NCI-H2227 (cell line): ENCODE results near the gene GPR12.
A peak's percentile ranks its signal among the peaks of the same experiment; 100 is the strongest.
"Not testable (repeated sequence)": the region's sequence is repeated elsewhere in the genome, so short reads cannot be mapped to it uniquely, and the experiment has no call there.

Experiments
- DNase-seq: peaks from one replicate; lab custom pipeline; 2025; ENCODE audit not compliant: unreplicated experiment; lab: John Stamatoyannopoulos, UW

The GPR12 gene

DNA sequence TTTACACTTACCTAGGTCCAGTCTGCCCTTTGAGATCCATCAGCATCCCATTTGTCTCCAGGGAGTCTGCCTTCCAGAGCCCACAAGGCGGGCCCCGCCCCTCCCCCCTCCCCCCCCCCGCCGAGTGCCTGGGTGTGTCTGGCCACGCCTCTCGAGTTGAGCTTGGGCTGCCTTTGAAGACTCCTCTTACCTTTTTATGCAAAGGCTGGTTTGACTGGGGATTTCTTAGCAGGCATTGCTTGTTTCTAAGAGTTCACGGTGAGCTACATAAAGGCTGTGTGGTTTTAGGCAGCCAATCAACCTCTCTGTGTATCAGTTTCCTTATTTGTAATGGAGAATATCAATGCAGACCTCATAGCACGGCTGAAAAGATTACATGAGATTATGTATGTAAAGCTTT is 11.3 kb downstream of the GPR12 start:
- no peak for DNase-seq

- DNase-seq, result no peak
These were observed 12.9 kb downstream of the GPR12 start for GRCh38 chr13:26747706-26748105.

DNA sequence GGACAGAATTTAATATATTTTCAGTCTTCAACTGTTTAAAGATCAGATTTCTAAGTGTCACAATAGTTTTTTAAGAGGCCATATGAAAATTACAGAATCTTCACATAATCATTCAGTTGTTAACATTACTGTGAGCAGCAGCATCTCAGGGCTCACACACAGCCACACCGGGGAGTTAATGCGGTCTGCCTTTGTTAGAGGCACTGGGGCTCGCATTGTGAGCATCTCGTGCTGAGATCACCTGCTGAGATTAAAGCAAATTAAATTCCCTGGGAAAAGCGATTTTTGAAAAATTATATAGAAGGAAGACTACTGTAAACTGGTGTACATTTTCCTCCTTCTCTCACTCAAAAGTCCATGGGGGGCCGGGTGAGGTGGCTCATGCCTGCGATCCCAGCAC is 16.6 kb downstream of the GPR12 start:
- peak; percentile 66 for DNase-seq

DNA sequence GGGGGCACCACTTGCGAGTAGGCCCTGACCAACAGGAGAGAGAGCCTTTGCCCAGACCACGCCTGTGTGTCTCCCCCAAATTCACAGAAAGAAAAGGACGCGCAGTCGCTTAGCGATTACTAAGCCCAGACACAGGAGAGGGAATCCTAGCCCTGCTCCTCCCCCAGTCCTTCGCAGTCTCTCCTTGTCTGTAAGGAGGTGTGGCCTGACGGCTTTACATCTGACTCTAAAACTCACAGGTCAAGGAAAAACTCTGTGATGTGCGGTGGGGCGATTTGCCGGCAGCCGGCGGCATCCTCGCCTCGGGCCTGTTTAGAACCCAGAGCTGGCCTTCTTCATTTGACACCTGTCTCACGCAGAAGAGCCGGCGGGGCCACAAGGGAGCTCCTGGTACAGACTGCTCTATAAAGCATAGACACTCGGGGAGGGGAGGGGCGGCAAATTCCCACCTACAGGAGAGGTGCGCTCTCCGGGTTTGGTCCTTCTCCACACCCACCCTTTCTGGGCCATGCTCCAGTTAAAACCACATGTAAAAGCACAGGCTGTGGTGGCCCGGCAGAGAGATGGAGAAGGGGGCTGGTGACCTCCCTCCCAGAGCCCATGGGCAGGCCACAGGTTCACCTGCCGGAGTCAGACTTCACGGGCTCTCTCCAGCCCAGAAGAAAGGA is 17.8 kb downstream of the GPR12 start:
- no peak for DNase-seq

GRCh38 chr13:26735677-26736076 is 24.9 kb downstream of the GPR12 start:
- DNase-seq, result no peak

- DNase-seq, result no peak
These were observed 33.0 kb downstream of the GPR12 start for GRCh38 chr13:26727633-26728032.

GRCh38 chr13:26727122-26727521 is 33.5 kb downstream of the GPR12 start:
- no peak for DNase-seq

DNA sequence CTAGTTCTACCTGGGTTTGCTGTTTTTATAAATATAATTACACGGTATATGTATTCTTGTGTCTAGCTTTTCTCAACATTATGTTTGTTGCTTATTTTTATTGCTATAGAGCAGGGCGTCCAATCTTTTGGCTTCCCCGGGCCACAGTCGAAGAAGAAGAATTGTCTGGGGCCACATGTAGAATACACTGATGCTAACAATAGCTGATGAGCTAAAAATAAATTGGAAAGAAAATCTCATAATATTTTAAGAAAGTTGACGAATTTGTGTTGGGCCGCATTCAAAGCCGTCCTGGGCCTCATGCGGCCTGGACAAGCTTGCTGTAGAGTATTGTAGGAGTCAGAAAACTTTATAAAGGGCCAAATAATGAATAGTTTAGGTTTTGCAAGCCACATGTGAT is 33.9 kb downstream of the GPR12 start:
- DNase-seq, result no peak

DNA sequence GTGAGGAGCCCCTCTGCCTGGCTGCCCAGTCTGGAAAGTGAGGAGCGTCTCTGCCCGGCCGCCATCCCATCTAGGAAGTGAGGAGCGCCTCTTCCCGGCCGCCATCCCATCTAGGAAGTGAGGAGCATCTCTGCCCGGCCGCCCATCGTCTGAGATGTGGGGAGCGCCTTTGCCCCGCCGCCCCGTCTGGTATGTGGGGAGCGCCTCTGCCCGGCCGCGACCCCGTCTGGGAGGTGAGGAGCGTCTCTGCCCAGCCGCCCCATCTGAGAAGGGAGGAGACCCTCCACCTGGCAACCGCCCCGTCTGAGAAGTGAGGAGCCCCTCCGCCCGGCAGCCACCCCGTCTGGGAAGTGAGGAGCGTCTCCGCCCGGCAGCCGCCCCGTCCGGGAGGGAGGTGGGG is 37.0 kb downstream of the GPR12 start:
- DNase-seq, result not testable (repeated sequence)

DNA sequence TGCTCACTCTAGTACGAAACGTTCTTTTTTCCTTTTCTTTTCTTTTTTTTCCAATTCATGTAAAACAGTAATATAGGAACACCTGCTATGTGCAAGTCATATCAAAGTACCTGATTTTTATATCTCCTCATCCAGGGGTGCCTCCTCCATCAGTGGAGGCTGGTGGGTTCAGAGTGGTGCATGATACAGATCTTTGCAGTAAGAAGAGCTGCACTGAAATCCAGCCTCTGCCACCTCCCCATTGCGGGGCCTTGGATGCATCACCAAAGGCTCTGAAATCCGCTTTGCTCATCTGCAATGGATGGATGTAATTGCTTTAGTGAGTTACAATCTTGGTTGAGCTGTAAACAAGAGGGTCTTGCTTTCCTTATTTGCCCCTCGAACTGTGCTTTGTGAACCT is 38.3 kb downstream of the GPR12 start:
- DNase-seq, result no peak

GRCh38 chr13:26721251-26722121 is 39.1 kb downstream of the GPR12 start:
- DNase-seq, result peak; percentile 38

- peak; percentile 33 for DNase-seq
These were observed 41.1 kb downstream of the GPR12 start for GRCh38 chr13:26719356-26719945.

- no peak for DNase-seq
These were observed 41.7 kb downstream of the GPR12 start for GRCh38 chr13:26718872-26719271.

DNA sequence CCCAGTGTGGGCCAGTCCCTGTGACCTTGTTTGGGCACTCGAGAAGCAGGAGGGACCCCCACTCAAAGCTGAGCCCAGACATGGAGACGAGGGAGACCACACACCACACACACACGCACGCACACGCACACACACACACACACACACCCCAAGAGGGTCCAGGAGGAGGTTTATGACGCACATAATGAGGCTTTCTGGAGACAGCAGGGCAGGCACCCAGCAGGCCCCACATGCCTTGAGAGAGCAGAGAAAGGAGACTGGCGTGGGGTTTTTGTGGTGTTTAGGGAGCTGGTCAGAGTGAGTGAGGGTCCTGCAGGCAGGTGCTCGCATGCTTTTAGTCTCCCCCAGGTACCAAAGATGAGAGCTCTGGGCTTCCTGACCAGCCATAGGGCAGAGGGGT is 42.4 kb downstream of the GPR12 start:
- no peak for DNase-seq

DNA sequence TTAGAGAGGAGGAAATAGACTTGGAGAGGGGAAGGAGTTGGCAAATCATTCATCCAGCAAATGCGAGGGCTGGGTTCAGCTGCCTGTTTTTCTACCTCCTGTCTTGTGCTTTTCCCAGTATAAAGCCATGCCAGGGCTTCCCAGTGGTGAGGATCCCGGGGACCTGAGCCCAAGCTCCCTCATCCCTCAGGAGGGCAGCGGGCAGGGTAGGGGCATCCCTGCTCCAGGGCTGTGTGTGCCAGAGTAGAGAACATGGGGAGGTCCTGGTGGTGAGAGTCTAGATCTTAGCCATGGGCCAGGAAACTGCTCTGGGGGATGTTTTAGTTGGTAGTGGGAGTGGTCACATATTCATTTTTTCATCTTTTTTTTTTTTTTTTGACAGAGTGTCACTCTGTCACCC is 43.6 kb downstream of the GPR12 start:
- DNase-seq, result no peak

GRCh38 chr13:26713341-26713740 is 47.2 kb downstream of the GPR12 start:
- no peak for DNase-seq

GRCh38 chr13:26711211-26711610 is 49.4 kb downstream of the GPR12 start:
- DNase-seq, result no peak

DNA sequence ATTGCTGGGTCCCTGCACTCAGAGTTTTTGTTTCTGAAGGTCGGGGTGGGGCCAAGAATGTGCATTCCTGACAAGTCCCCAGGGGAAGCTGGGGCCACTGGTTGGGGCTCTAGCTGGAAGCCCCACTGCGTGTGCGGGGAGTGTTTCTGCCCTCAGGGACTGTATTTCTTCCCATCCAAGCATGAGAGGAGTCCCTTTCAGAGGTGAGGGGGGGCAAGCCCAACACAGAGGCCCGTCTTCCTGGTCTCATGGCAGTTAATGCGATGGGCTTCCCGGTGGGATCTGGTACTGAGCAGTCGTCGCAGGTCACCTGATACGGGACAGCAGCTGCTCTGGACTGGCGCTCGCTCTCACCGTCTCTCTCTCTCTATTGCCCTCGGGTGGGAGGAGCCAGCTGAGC is 50.4 kb downstream of the GPR12 start:
- DNase-seq, result no peak

GRCh38 chr13:26709461-26709860 is 51.1 kb downstream of the GPR12 start:
- DNase-seq, result no peak

DNA sequence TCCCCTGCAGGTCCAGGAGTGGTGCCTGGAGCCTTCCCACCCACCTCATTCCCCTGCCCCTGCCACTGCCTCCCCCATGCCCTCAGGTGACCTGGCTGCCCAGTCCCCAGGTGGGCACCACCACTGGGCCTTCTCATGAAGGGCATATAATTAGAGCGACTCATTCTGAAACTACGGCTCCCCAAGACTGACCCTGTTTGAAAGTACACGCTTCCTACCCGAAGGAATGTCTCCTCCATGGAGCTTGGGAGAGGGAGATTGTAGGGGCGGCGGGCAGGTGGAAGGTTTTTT is 52.6 kb downstream of the GPR12 start:
- DNase-seq, result no peak

DNA sequence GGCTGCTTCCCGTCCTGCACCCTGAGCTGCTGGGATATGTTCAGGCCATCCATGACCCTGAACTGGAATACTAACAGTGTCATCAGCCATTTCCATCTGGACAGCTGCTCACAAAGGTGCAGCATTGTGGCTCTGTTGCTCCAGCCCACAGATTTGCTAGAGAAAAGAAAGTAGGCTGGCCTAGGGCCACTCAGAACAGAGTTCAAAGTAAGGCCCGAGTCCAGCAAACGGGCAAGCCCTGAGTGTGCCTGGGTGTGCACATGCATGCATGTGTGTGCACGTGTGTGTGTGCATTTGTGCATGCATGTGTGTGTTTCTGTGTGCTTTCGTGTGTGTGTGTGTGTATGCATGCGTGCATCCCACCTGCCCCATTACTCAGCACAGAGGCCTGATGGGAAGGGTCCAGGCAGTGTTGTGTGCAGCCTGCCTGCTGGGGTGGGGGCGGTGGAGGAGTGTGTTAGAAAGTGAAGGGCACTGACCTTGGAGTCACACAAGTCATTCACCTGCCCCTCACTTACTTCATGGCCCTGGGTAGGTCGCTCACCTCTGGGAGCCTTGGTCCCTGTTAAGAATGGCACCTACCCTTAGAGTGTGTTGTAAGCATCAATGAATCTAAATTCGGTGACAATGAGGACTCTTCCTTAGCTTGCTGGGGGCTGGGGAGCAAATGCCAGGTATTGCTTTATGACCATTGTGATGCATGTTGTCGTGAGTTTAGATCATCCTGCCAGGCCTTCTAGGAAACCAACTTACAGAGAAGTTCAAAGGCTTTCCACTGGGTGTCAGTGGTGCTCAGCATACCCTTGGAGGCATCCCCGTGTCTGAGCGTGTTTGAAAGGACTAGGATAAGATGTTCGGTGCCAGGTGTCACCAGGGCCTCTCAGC is 53.2 kb downstream of the GPR12 start:
- DNase-seq, result peak; percentile 72
